ENCODE data around the gene RBM5.

- TF ChIP-seq, protein P1, sequence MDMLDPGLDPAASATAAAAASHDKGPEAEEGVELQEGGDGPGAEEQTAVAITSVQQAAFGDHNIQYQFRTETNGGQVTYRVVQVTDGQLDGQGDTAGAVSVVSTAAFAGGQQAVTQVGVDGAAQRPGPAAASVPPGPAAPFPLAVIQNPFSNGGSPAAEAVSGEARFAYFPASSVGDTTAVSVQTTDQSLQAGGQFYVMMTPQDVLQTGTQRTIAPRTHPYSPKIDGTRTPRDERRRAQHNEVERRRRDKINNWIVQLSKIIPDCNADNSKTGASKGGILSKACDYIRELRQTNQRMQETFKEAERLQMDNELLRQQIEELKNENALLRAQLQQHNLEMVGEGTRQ (CRISPR knock-in tag; IDR thresholded peaks at IDR 0.05), result no peak
- TF ChIP-seq, protein P2, sequence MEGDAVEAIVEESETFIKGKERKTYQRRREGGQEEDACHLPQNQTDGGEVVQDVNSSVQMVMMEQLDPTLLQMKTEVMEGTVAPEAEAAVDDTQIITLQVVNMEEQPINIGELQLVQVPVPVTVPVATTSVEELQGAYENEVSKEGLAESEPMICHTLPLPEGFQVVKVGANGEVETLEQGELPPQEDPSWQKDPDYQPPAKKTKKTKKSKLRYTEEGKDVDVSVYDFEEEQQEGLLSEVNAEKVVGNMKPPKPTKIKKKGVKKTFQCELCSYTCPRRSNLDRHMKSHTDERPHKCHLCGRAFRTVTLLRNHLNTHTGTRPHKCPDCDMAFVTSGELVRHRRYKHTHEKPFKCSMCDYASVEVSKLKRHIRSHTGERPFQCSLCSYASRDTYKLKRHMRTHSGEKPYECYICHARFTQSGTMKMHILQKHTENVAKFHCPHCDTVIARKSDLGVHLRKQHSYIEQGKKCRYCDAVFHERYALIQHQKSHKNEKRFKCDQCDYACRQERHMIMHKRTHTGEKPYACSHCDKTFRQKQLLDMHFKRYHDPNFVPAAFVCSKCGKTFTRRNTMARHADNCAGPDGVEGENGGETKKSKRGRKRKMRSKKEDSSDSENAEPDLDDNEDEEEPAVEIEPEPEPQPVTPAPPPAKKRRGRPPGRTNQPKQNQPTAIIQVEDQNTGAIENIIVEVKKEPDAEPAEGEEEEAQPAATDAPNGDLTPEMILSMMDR (IDR thresholded peaks at IDR 0.05), result no peak
- TF ChIP-seq ZNF317 (CRISPR knock-in tag; IDR thresholded peaks at IDR 0.05; ENCODE audit: borderline replicate concordance, low read depth) (no peak), EMX1 (CRISPR knock-in tag; IDR thresholded peaks at IDR 0.05) (no peak), ATF1 (CRISPR knock-in tag; IDR thresholded peaks at IDR 0.05) (no peak), CREM (CRISPR knock-in tag; IDR thresholded peaks at IDR 0.05) (no peak), MAX (CRISPR knock-in tag; IDR thresholded peaks at IDR 0.05) (no peak), NR2C2 (CRISPR knock-in tag; IDR thresholded peaks at IDR 0.05) (no peak), ZNF671 (CRISPR knock-in tag; IDR thresholded peaks at IDR 0.05) (no peak)
These were observed 41.3 kb upstream of the RBM5 start for GRCh38 chr3:50047426-50047825.

All from WTC11 (cell line).